A549 (cell line): Measurements from ENCODE around the gene MALAT1. TPM values are rescaled to one million over a fixed set of nuclear protein-coding genes. Genes with fewer than 3 reads are reported as not detected.

Experiments
- ATOH8 ChIP-seq: fragments of 250-450 bp; sonication (Bioruptor Pico); IDR thresholded peaks from 2 replicates; pipeline ENCODE4 v1.5.0; 2020; ENCODE audit warnings: low read depth, mild to moderate bottlenecking, moderate library complexity
- BCL3 ChIP-seq: fragments of >200 bp; sonication (Bioruptor Twin); formaldehyde crosslinking; IDR thresholded peaks from 3 replicates; pipeline ENCODE4 v1.6.1; 2016
- BHLHE40 ChIP-seq: IDR thresholded peaks from 2 replicates; pipeline ENCODE4 v1.6.1; 2012; ENCODE audit warnings: low read depth, low read length, inconsistent platforms
- CEBPB ChIP-seq, 2 experiments: fragments of >200 bp in 1 of 2; sonication (Bioruptor Twin) in 1 of 2; formaldehyde crosslinking in 1 of 2; IDR thresholded peaks; 2 replicates each; pipeline ENCODE4 v1.6.1; 2012 to 2016
- CHD2 ChIP-seq: fragments of 150-350 bp; IDR thresholded peaks from 2 replicates; pipeline ENCODE4 v1.6.1; 2014; ENCODE audit warnings: low read length; ENCODE audit not compliant: partially characterized antibody
- CTCF ChIP-seq: fragments of >200 bp; sonication (Bioruptor Twin); formaldehyde crosslinking; IDR thresholded peaks from 3 replicates; pipeline ENCODE4 v1.5.1; 2016
- E2F6 ChIP-seq: IDR thresholded peaks from 2 replicates; pipeline ENCODE4 v1.6.1; 2012; ENCODE audit warnings: low read depth, borderline replicate concordance
- EHF ChIP-seq: fragments of 250-450 bp; sonication (Bioruptor Pico); IDR thresholded peaks from 2 replicates; pipeline ENCODE4 v1.5.0; 2020; ENCODE audit warnings: mild to moderate bottlenecking
- EHMT2 ChIP-seq: fragments of 200-600 bp; sonication (generic); IDR thresholded peaks from 2 replicates; pipeline ENCODE4 v1.6.1; 2016; ENCODE audit warnings: antibody characterized with exemption, low read depth, mild to moderate bottlenecking, moderate library complexity
- FOSB ChIP-seq: fragments of 250-450 bp; sonication (Bioruptor Pico); IDR thresholded peaks from 2 replicates; pipeline ENCODE4 v1.5.0; 2020; ENCODE audit warnings: mild to moderate bottlenecking, moderate library complexity
- FOXS1 ChIP-seq: fragments of 250-450 bp; sonication (Bioruptor Pico); IDR thresholded peaks from 2 replicates; pipeline ENCODE4 v1.5.0; 2020; ENCODE audit warnings: mild to moderate bottlenecking, moderate library complexity
- GATA3 ChIP-seq: IDR thresholded peaks from 2 replicates; pipeline ENCODE4 v1.6.1; 2012; ENCODE audit warnings: borderline replicate concordance
- HDAC2 ChIP-seq: fragments of 200-600 bp; sonication (generic); IDR thresholded peaks from 2 replicates; pipeline ENCODE4 v1.6.1; 2016
- HEYL ChIP-seq: fragments of 250-450 bp; sonication (Bioruptor Pico); IDR thresholded peaks from 2 replicates; pipeline ENCODE4 v1.8.0; 2021; ENCODE audit warnings: mild to moderate bottlenecking, moderate library complexity
- HOXA7 ChIP-seq: fragments of 250-450 bp; sonication (Bioruptor Pico); IDR thresholded peaks from 2 replicates; pipeline ENCODE4 v1.5.0; 2020; ENCODE audit warnings: mild to moderate bottlenecking, moderate library complexity
- HOXB13 ChIP-seq: fragments of 250-450 bp; sonication (Bioruptor Pico); IDR thresholded peaks from 2 replicates; pipeline ENCODE4 v1.5.0; 2020; ENCODE audit warnings: low read depth, mild to moderate bottlenecking, moderate library complexity
- JUN ChIP-seq, 2 experiments: fragments of >200 bp; sonication (Bioruptor Twin); formaldehyde crosslinking; IDR thresholded peaks; 2 replicates in 1 of 2; 3 replicates in 1 of 2; pipeline ENCODE4 v1.6.1; 2016 to 2017
- KDM1A ChIP-seq: fragments of 200-600 bp; sonication (generic); IDR thresholded peaks from 2 replicates; pipeline ENCODE4 v1.6.1; 2016; ENCODE audit warnings: low read depth, mild to moderate bottlenecking
- KDM5A ChIP-seq: fragments of 200-600 bp; sonication (generic); IDR thresholded peaks from 2 replicates; pipeline ENCODE4 v1.6.1; 2016; ENCODE audit warnings: antibody characterized with exemption, mild to moderate bottlenecking
- MAFK ChIP-seq: fragments of 450-650 bp; IDR thresholded peaks from 2 replicates; pipeline ENCODE4 v1.6.1; 2014; ENCODE audit not compliant: partially characterized antibody
- MAZ ChIP-seq: fragments of 150-350 bp; IDR thresholded peaks from 2 replicates; pipeline ENCODE4 v1.6.1; 2014; ENCODE audit warnings: antibody characterized with exemption, low read depth, low read length, borderline replicate concordance
- MYC ChIP-seq: IDR thresholded peaks from 2 replicates; pipeline ENCODE4 v1.6.1; 2012; ENCODE audit warnings: mild to moderate bottlenecking, inconsistent platforms, low read length, improper control_type of control experiment, borderline replicate concordance
- NFE2L2 ChIP-seq: fragments of 150-350 bp; conservative IDR thresholded peaks from 2 replicates; pipeline ENCODE4 v1.6.1; 2014; ENCODE audit warnings: low read length
- PHF8 ChIP-seq: fragments of 200-600 bp; sonication (generic); IDR thresholded peaks from 2 replicates; pipeline ENCODE4 v1.6.1; 2016; ENCODE audit warnings: low read depth, mild to moderate bottlenecking, antibody characterized with exemption, moderate library complexity, borderline replicate concordance
- POLR2AphosphoS2 ChIP-seq: conservative IDR thresholded peaks from 2 replicates; pipeline ENCODE4 v1.6.1; 2012; ENCODE audit warnings: low read length, improper control_type of control experiment, inconsistent platforms
- RARB ChIP-seq: fragments of 250-450 bp; sonication (Bioruptor Pico); IDR thresholded peaks from 2 replicates; pipeline ENCODE4 v1.8.0; 2021; ENCODE audit warnings: mild to moderate bottlenecking, moderate library complexity
- RCOR1 ChIP-seq: fragments of 150-350 bp; IDR thresholded peaks from 2 replicates; pipeline ENCODE4 v1.6.1; 2014; ENCODE audit warnings: antibody characterized with exemption, low read length, low read depth
- RFX5 ChIP-seq: fragments of 450-650 bp; IDR thresholded peaks from 2 replicates; pipeline ENCODE4 v1.7.1; 2014; ENCODE audit warnings: antibody characterized with exemption, mild to moderate bottlenecking, moderate library complexity
- RNF2 ChIP-seq: fragments of 200-600 bp; sonication (generic); IDR thresholded peaks from 2 replicates; pipeline ENCODE4 v1.6.1; 2016; ENCODE audit warnings: low read depth, mild to moderate bottlenecking, antibody characterized with exemption, moderate library complexity, borderline replicate concordance
- SREBF2 ChIP-seq: fragments of 450-650 bp; IDR thresholded peaks from 2 replicates; pipeline ENCODE4 v1.6.1; 2014; ENCODE audit warnings: mild to moderate bottlenecking, moderate library complexity
- TP53 ChIP-seq: fragments of 250-450 bp; sonication (Bioruptor Pico); IDR thresholded peaks from 2 replicates; pipeline ENCODE4 v1.5.0; 2021; ENCODE audit warnings: mild to moderate bottlenecking, moderate library complexity
- USF2 ChIP-seq: fragments of 450-650 bp; IDR thresholded peaks from 2 replicates; pipeline ENCODE4 v1.6.1; 2014; ENCODE audit warnings: antibody characterized with exemption
- ZC3H11A ChIP-seq: fragments of 450-650 bp; IDR thresholded peaks from 2 replicates; pipeline ENCODE4 v1.6.1; 2014; ENCODE audit warnings: antibody characterized with exemption, mild to moderate bottlenecking
- ZSCAN20 ChIP-seq: fragments of 250-450 bp; sonication (Bioruptor Pico); IDR thresholded peaks from 2 replicates; pipeline ENCODE4 v1.8.0; 2022; ENCODE audit warnings: mild to moderate bottlenecking, moderate library complexity
- polyA plus RNA-seq, 4 experiments: library from polyadenylated mRNA; depleted of rRNA in 3 of 4; stranded (reverse); fragments of >200 nt; fragmentation: RNase III in 1 of 4; extraction: RNeasy Plus Mini Kit Qiagen cat#74134 plus additional on column Dnase treatment in 1 of 4; gene quantifications; 2 replicates in 3 of 4; 3 replicates in 1 of 4; pipeline ENCODE4 v1.2.3, GENCODE V29; 2011 to 2017
- TF ChIP-seq, protein P1 (sequence below): fragments of 200-600 bp; sonication (generic); IDR thresholded peaks from 2 replicates; pipeline ENCODE4 v1.6.1; 2016; ENCODE audit warnings: antibody characterized with exemption, mild to moderate bottlenecking, moderate library complexity
- TF ChIP-seq, protein P2 (sequence below): IDR thresholded peaks from 2 replicates; pipeline ENCODE4 v1.6.1; 2012

MALAT1 gene
- polyA plus RNA-seq, 2 of the 4 experiments (the other 2 are of a cell fraction), result 188 to 1,041 TPM

DNA sequence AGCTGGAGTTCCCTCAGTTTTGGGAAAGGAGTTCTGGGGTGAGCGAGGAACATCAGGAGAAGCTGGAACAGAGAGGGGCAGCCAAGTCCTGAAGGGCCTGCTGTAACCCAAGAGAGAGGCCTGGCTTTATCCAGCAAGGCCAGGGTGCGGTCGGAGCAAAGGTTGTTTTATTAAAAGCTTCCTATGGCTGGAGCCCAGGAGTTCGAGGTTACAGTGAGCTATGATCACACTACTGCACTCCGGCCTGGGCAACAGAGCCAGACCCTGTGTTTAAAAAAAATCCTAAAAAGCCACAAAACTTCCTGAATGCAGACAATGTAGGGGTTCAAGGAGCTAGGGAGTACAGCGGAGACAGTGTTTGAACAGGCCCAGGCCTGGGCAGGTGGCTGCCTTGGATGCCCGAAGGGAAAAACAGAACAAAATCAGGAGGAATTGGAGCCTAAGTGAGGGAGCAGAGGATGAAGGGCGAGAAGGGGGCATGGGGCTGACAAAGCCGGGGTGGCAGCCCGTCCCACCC, 22.2 kb upstream of the MALAT1 start (continued):
- TF ChIP-seq CTCF, result no peak
- peak; percentile 44; the same call in 1 of the 2 replicates for TF ChIP-seq FOSB (CRISPR knock-in tag)
- TF ChIP-seq MAZ, result no peak
- no peak for TF ChIP-seq CEBPB (IDR thresholded peaks at IDR 0.05)
- TF ChIP-seq ZSCAN20, result no peak; the same call in 1 of the 2 replicates
- no peak; the same call in 1 of the 2 replicates for TF ChIP-seq ATOH8 (CRISPR knock-in tag)
- TF ChIP-seq BCL3, result no peak
- no peak for TF ChIP-seq PHF8
- no peak for TF ChIP-seq RNF2
- no peak for TF ChIP-seq EHMT2
- TF ChIP-seq, protein P1, sequence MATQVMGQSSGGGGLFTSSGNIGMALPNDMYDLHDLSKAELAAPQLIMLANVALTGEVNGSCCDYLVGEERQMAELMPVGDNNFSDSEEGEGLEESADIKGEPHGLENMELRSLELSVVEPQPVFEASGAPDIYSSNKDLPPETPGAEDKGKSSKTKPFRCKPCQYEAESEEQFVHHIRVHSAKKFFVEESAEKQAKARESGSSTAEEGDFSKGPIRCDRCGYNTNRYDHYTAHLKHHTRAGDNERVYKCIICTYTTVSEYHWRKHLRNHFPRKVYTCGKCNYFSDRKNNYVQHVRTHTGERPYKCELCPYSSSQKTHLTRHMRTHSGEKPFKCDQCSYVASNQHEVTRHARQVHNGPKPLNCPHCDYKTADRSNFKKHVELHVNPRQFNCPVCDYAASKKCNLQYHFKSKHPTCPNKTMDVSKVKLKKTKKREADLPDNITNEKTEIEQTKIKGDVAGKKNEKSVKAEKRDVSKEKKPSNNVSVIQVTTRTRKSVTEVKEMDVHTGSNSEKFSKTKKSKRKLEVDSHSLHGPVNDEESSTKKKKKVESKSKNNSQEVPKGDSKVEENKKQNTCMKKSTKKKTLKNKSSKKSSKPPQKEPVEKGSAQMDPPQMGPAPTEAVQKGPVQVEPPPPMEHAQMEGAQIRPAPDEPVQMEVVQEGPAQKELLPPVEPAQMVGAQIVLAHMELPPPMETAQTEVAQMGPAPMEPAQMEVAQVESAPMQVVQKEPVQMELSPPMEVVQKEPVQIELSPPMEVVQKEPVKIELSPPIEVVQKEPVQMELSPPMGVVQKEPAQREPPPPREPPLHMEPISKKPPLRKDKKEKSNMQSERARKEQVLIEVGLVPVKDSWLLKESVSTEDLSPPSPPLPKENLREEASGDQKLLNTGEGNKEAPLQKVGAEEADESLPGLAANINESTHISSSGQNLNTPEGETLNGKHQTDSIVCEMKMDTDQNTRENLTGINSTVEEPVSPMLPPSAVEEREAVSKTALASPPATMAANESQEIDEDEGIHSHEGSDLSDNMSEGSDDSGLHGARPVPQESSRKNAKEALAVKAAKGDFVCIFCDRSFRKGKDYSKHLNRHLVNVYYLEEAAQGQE, result no peak
- no peak for TF ChIP-seq JUN (IDR thresholded peaks at IDR 0.05)
- no peak for TF ChIP-seq USF2
- TF ChIP-seq MYC, result no peak
- TF ChIP-seq EHF, result peak; percentile 8; the same call in 1 of the 2 replicates
- TF ChIP-seq RFX5, result no peak
- TF ChIP-seq, protein P2, sequence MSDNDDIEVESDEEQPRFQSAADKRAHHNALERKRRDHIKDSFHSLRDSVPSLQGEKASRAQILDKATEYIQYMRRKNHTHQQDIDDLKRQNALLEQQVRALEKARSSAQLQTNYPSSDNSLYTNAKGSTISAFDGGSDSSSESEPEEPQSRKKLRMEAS, result no peak
- no peak; the same call in 1 of the 2 replicates for TF ChIP-seq HEYL (CRISPR knock-in tag)
- TF ChIP-seq BHLHE40, result no peak
- no peak for TF ChIP-seq E2F6
- no peak for TF ChIP-seq SREBF2
- no peak; the same call in none of the 2 replicates for TF ChIP-seq HOXB13 (CRISPR knock-in tag)
- TF ChIP-seq ZC3H11A, result no peak
- TF ChIP-seq RCOR1, result no peak
- no peak; the same call in none of the 2 replicates for TF ChIP-seq RARB (CRISPR knock-in tag)
- TF ChIP-seq MAFK, result no peak
- no peak for TF ChIP-seq HDAC2
- no peak for TF ChIP-seq CHD2
- TF ChIP-seq TP53 (CRISPR knock-in tag), result no peak
- TF ChIP-seq GATA3, result no peak; the same call in 1 of the 2 replicates
- TF ChIP-seq KDM5A, result no peak
- no peak for TF ChIP-seq NFE2L2
- peak; percentile 57; the same call in 1 of the 2 replicates for TF ChIP-seq FOXS1 (CRISPR knock-in tag)
- TF ChIP-seq KDM1A, result no peak
- TF ChIP-seq HOXA7 (CRISPR knock-in tag), result peak; percentile 69; the same call in 1 of the 2 replicates
- no peak for TF ChIP-seq POLR2AphosphoS2
